Upper lobe of left lung (tissue), 4 donors: ENCODE results near the gene ZNF547.

Experiments
- POLR2A ChIP-seq, 4 donors: fragments of 450-650 bp; IDR thresholded peaks; one replicate each; pipeline ENCODE4 v1.5.1; 2016 to 2017; ENCODE audit warnings: antibody characterized with exemption in 4 of 4, mild to moderate bottlenecking in 2 of 4
- TF ChIP-seq, protein P1 (sequence below), 6 experiments: fragments of 450-650 bp in 4 of 6; fragments of 200-600 bp in 2 of 6; sonication (generic) in 2 of 6; IDR thresholded peaks; one replicate each; pipeline ENCODE4 v1.5.1; 2016 to 2019; ENCODE audit warnings: antibody characterized with exemption in 6 of 6

GRCh38 chr19:57334191-57334590 lies 29.2 kb upstream of the ZNF547 start:
- TF ChIP-seq, protein P1, sequence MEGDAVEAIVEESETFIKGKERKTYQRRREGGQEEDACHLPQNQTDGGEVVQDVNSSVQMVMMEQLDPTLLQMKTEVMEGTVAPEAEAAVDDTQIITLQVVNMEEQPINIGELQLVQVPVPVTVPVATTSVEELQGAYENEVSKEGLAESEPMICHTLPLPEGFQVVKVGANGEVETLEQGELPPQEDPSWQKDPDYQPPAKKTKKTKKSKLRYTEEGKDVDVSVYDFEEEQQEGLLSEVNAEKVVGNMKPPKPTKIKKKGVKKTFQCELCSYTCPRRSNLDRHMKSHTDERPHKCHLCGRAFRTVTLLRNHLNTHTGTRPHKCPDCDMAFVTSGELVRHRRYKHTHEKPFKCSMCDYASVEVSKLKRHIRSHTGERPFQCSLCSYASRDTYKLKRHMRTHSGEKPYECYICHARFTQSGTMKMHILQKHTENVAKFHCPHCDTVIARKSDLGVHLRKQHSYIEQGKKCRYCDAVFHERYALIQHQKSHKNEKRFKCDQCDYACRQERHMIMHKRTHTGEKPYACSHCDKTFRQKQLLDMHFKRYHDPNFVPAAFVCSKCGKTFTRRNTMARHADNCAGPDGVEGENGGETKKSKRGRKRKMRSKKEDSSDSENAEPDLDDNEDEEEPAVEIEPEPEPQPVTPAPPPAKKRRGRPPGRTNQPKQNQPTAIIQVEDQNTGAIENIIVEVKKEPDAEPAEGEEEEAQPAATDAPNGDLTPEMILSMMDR (IDR thresholded peaks at IDR 0.05): no peak
- TF ChIP-seq POLR2A (IDR thresholded peaks at IDR 0.05): no peak
